ENCODE results near the gene PAQR5. TPM values are rescaled to one million over a fixed set of nuclear protein-coding genes. Genes with fewer than 3 reads are reported as not detected.

Gene PAQR5
- total and polyA plus RNA-seq, 3 donors from 2014 or later = 0.25 to 4.5 (median 0.31) TPM

- DNase-seq = no peak
- Histone ChIP-seq H3K9me3 (no peaks in the 10 kb centered on the region), H3K27ac (no peak overlapping the region), H3K36me3 (ENCODE audit: low read depth, missing control alignments) (no peaks in the 10 kb centered on the region), H3K4me3 (no peak overlapping the region), H3K27me3 (no peaks in the 10 kb centered on the region), H3K4me1 (peaks cover 3% of the 10 kb centered on the region)
- TF ChIP-seq CTCF (IDR thresholded peaks at IDR 0.05) = no peak
- 90 to 93% methylated on average over 9 to 10 of the region's 10 CpGs for WGBS, 2 donors
- intact Hi-C loops (cut with DNase I; ENCODE audit: low total_unique reads) = no loop called here
Observed at GRCh38 chr15:69292826-69293420, 5.8 kb upstream of the PAQR5 start.

- H3K27me3 ChIP-seq = no peaks in the 10 kb centered on the region
- intact Hi-C loops (cut with DNase I; ENCODE audit: low total_unique reads) = no loop called here
- no peak for TF ChIP-seq CTCF (IDR thresholded peaks at IDR 0.05)
- no peak for TF ChIP-seq POLR2A (IDR thresholded peaks at IDR 0.05)
- no peaks in the 10 kb centered on the region for H3K36me3 ChIP-seq (ENCODE audit: low read depth, missing control alignments)
- no peaks in the 10 kb centered on the region for H3K9me3 ChIP-seq
- H3K4me3 ChIP-seq = no peak overlapping the region
- no peak for DNase-seq
- no peak overlapping the region for H3K27ac ChIP-seq
- 96% methylated on average over 11 of the region's 11 CpGs for WGBS, 2 donors
- H3K4me1 ChIP-seq = peaks cover 6% of the 10 kb centered on the region
Observed at GRCh38 chr15:69293741-69294615, 4.7 kb upstream of the PAQR5 start.

- TF ChIP-seq CTCF (IDR thresholded peaks at IDR 0.05) (no peak), POLR2A (IDR thresholded peaks at IDR 0.05) (no peak)
- 89 to 91% methylated on average over 6 of the region's 6 CpGs for WGBS, 2 donors
- no peak for DNase-seq
- intact Hi-C loops (cut with DNase I; ENCODE audit: low total_unique reads) = no loop called here
- Histone ChIP-seq H3K4me1 (peaks cover 5% of the 10 kb centered on the region), H3K27me3 (no peaks in the 10 kb centered on the region), H3K9me3 (no peaks in the 10 kb centered on the region), H3K36me3 (ENCODE audit: low read depth, missing control alignments) (no peaks in the 10 kb centered on the region), H3K27ac (no peak overlapping the region), H3K4me3 (no peak overlapping the region)
Observed at GRCh38 chr15:69296606-69297005, 2.1 kb upstream of the PAQR5 start.

GRCh38 chr15:69297642-69298353, 914 bp upstream of the PAQR5 start:
- Histone ChIP-seq H3K4me3 (no peak overlapping the region), H3K36me3 (ENCODE audit: low read depth, missing control alignments) (no peaks in the 10 kb centered on the region), H3K27ac (no peak overlapping the region), H3K4me1 (peaks cover 5% of the 10 kb centered on the region), H3K27me3 (no peaks in the 10 kb centered on the region), H3K9me3 (no peaks in the 10 kb centered on the region)
- intact Hi-C loops (cut with DNase I; ENCODE audit: low total_unique reads) = no loop called here
- TF ChIP-seq POLR2A (IDR thresholded peaks at IDR 0.05) (no peak), CTCF (IDR thresholded peaks at IDR 0.05) (no peak)
- DNase-seq = no peak
- 81 to 84% methylated on average over 10 of the region's 10 CpGs for WGBS, 2 donors

Data from testis (tissue), 3 donors.